Epithelial cell of esophagus (primary cell): ENCODE data around the gene NELL2.

Experiments used
- DNase-seq: peaks from one replicate; pipeline ENCODE4 v3.0.0; 2010; ENCODE audit warnings: low read depth
- H3K4me3 ChIP-seq: 2 replicates; pipeline ENCODE4 v1.5.1; 2011; ENCODE audit warnings: mild to moderate bottlenecking, low read length, control low read depth
- CTCF ChIP-seq: IDR thresholded peaks from 2 replicates; pipeline ENCODE4 v1.5.1; 2011; ENCODE audit warnings: low read depth, mild to moderate bottlenecking, low read length, control low read depth, inconsistent platforms; ENCODE audit not compliant: insufficient read depth; ENCODE audit errors: missing control alignments

The NELL2 gene

GRCh38 chr12:44663291-44663690, 212.8 kb downstream of the NELL2 start:
- no peak overlapping the region for H3K4me3 ChIP-seq
- no peak for TF ChIP-seq CTCF
- DNase-seq = no peak

- no peak for DNase-seq
- H3K4me3 ChIP-seq = no peak overlapping the region
- TF ChIP-seq CTCF = no peak
These were observed 220.3 kb downstream of the NELL2 start for GRCh38 chr12:44655846-44656245.

- DNase-seq = no peak
- no peak overlapping the region for H3K4me3 ChIP-seq
- TF ChIP-seq CTCF = no peak
These were observed 221.2 kb downstream of the NELL2 start for GRCh38 chr12:44654646-44655639.

GRCh38 chr12:44653861-44654527, 222.1 kb downstream of the NELL2 start:
- DNase-seq = no peak
- no peak for TF ChIP-seq CTCF
- no peak overlapping the region for H3K4me3 ChIP-seq

GRCh38 chr12:44649693-44650092, 226.4 kb downstream of the NELL2 start:
- TF ChIP-seq CTCF = no peak
- no peak overlapping the region for H3K4me3 ChIP-seq
- DNase-seq = no peak

- TF ChIP-seq CTCF = no peak
- DNase-seq = no peak
- no peak overlapping the region for H3K4me3 ChIP-seq
These were observed 228.0 kb downstream of the NELL2 start for GRCh38 chr12:44647917-44648690.
